Activated CD8-positive, alpha-beta memory T cell treated with anti-CD3 and anti-CD28 coated beads for 4 hours (primary cell): ENCODE measurements around the gene FGF7.
"Not testable (repeated sequence)": the region's sequence is repeated elsewhere in the genome, so short reads cannot be mapped to it uniquely, and the experiment has no call there.

Experiments
- DNase-seq, 2 donors: peaks; one replicate each; pipeline ENCODE4 v3.0.0-alpha.2; 2020; ENCODE audit warnings: low read depth in 2 of 2

The FGF7 gene

GRCh38 chr15:49439678-49440395 is 16.8 kb downstream of the FGF7 start:
- DNase-seq: no peak

- DNase-seq: no peak
Observed at GRCh38 chr15:49441356-49441755, 18.3 kb downstream of the FGF7 start.

GRCh38 chr15:49441816-49442215 is 18.8 kb downstream of the FGF7 start:
- DNase-seq: no peak

GRCh38 chr15:49452595-49452994 is 29.6 kb downstream of the FGF7 start:
- no peak for DNase-seq

GRCh38 chr15:49456166-49456565 is 33.1 kb downstream of the FGF7 start:
- DNase-seq: no peak

GRCh38 chr15:49458145-49458544 is 35.1 kb downstream of the FGF7 start:
- DNase-seq: no peak

GRCh38 chr15:49460411-49460941 is 37.4 kb downstream of the FGF7 start:
- DNase-seq: no peak

GRCh38 chr15:49462232-49462844 is 39.3 kb downstream of the FGF7 start:
- no peak for DNase-seq

GRCh38 chr15:49464522-49464921 is 41.5 kb downstream of the FGF7 start:
- DNase-seq: no peak

- DNase-seq: no peak
Observed at GRCh38 chr15:49466119-49466518, 43.1 kb downstream of the FGF7 start.

GRCh38 chr15:49467746-49468480 is 44.9 kb downstream of the FGF7 start:
- no peak for DNase-seq

- no peak for DNase-seq
Observed at GRCh38 chr15:49468481-49468839, 45.4 kb downstream of the FGF7 start.

GRCh38 chr15:49471248-49471647 is 48.2 kb downstream of the FGF7 start:
- DNase-seq: not testable (repeated sequence)

- DNase-seq: no peak
Observed at GRCh38 chr15:49471733-49472132, 48.7 kb downstream of the FGF7 start.

- DNase-seq: no peak
Observed at GRCh38 chr15:49472338-49472737, 49.3 kb downstream of the FGF7 start.

GRCh38 chr15:49473031-49473430 is 50.0 kb downstream of the FGF7 start:
- DNase-seq: no peak

- DNase-seq: not testable (repeated sequence)
Observed at GRCh38 chr15:49478021-49478420, 55.0 kb downstream of the FGF7 start.

- DNase-seq: not testable (repeated sequence)
Observed at GRCh38 chr15:49478982-49479381, 55.9 kb downstream of the FGF7 start.

GRCh38 chr15:49485401-49485800 is 62.4 kb downstream of the FGF7 start:
- not testable (repeated sequence) for DNase-seq

GRCh38 chr15:49490966-49491365 is 67.9 kb downstream of the FGF7 start:
- no peak for DNase-seq

- DNase-seq: no peak
Observed at GRCh38 chr15:49492151-49492550, 69.1 kb downstream of the FGF7 start.

- DNase-seq: no peak
Observed at GRCh38 chr15:49492830-49493229, 69.8 kb downstream of the FGF7 start.

- no peak for DNase-seq
Observed at GRCh38 chr15:49494842-49495241, 71.8 kb downstream of the FGF7 start.
